Measurements from ENCODE around the gene TBC1D3L.
"Not testable (repeated sequence)": the region's sequence is repeated elsewhere in the genome, so short reads cannot be mapped to it uniquely, and the experiment has no call there.

Gene TBC1D3L

DNA sequence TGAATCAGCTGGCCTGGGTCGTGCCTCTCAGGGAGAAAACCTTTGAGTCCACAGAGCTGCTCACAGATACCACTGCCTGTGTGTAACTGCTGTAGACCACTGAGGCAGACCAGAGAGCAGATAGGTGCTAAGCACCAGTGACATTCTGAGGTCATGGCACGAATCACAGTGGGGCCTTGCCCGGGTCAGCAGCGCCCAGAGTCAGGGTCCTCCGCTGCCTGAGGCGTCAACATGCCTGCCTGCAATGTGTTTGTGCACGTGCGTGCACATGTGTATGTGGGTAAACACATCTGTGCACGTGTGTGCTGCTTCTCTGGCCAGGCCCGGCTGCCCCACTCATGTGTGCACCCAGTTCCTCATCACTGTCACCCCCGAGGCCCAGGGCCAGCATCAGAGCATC is at the start of gene TBC1D3L:
TSS of gene TBC1D3L (minus strand) at position 101 of the 400 bp plus-strand sequence. CDS start 1,540 bp downstream, outside the sequence.
- DNase-seq, result not testable (repeated sequence)

DNA sequence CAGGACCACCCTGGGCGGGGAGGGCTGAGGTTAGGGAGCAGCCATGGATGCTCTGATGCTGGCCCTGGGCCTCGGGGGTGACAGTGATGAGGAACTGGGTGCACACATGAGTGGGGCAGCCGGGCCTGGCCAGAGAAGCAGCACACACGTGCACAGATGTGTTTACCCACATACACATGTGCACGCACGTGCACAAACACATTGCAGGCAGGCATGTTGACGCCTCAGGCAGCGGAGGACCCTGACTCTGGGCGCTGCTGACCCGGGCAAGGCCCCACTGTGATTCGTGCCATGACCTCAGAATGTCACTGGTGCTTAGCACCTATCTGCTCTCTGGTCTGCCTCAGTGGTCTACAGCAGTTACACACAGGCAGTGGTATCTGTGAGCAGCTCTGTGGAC is 14.8 kb upstream of the TBC1D3L start, which contains the start of gene TBC1D3D:
TSS of gene TBC1D3D (plus strand) at position 301 of the 400 bp plus-strand sequence. CDS start 1,585 bp downstream, outside the sequence.
- DNase-seq, result not testable (repeated sequence)

All from NCI-H2171 treated with DMSO at 0.1 percent for 48 hours (cell line).